Skeletal muscle satellite cell (primary cell): ENCODE data around the gene RNF17. TPM values are rescaled to one million over a fixed set of nuclear protein-coding genes. Genes with fewer than 3 reads are reported as not detected.

Experiments
- H3K27me3 ChIP-seq: 2 replicates; pipeline ENCODE4 v1.7.0; 2013; ENCODE audit warnings: low read length; ENCODE audit not compliant: control insufficient read depth, insufficient read depth
- H3K36me3 ChIP-seq: 2 replicates; pipeline ENCODE4 v1.7.0; 2013; ENCODE audit warnings: mild to moderate bottlenecking, control low read depth, low read length; ENCODE audit not compliant: insufficient read depth
- H3K4me1 ChIP-seq: 2 replicates; pipeline ENCODE4 v1.7.0; 2013; ENCODE audit warnings: low read length; ENCODE audit not compliant: control insufficient read depth, insufficient read depth
- H3K4me2 ChIP-seq: 2 replicates; pipeline ENCODE4 v1.7.0; 2013; ENCODE audit warnings: mild to moderate bottlenecking, low read length
- H3K4me3 ChIP-seq: 2 replicates; pipeline ENCODE4 v1.7.0; 2013; ENCODE audit warnings: low read length
- H3K9ac ChIP-seq: 2 replicates; pipeline ENCODE4 v1.7.0; 2013; ENCODE audit warnings: mild to moderate bottlenecking, low read depth, low read length, moderate library complexity
- H3K9me3 ChIP-seq: replicated peaks from 2 replicates; pipeline ENCODE4 v1.7.0; 2013; ENCODE audit warnings: mild to moderate bottlenecking, control low read depth, low read length
- total RNA-seq: library from RNA; depleted of rRNA; stranded (reverse); fragments of >200 nt; gene quantifications from 2 replicates; pipeline ENCODE4 v1.2.3, GENCODE V29; 2012; rRNA removed

The RNF17 gene, protein sequence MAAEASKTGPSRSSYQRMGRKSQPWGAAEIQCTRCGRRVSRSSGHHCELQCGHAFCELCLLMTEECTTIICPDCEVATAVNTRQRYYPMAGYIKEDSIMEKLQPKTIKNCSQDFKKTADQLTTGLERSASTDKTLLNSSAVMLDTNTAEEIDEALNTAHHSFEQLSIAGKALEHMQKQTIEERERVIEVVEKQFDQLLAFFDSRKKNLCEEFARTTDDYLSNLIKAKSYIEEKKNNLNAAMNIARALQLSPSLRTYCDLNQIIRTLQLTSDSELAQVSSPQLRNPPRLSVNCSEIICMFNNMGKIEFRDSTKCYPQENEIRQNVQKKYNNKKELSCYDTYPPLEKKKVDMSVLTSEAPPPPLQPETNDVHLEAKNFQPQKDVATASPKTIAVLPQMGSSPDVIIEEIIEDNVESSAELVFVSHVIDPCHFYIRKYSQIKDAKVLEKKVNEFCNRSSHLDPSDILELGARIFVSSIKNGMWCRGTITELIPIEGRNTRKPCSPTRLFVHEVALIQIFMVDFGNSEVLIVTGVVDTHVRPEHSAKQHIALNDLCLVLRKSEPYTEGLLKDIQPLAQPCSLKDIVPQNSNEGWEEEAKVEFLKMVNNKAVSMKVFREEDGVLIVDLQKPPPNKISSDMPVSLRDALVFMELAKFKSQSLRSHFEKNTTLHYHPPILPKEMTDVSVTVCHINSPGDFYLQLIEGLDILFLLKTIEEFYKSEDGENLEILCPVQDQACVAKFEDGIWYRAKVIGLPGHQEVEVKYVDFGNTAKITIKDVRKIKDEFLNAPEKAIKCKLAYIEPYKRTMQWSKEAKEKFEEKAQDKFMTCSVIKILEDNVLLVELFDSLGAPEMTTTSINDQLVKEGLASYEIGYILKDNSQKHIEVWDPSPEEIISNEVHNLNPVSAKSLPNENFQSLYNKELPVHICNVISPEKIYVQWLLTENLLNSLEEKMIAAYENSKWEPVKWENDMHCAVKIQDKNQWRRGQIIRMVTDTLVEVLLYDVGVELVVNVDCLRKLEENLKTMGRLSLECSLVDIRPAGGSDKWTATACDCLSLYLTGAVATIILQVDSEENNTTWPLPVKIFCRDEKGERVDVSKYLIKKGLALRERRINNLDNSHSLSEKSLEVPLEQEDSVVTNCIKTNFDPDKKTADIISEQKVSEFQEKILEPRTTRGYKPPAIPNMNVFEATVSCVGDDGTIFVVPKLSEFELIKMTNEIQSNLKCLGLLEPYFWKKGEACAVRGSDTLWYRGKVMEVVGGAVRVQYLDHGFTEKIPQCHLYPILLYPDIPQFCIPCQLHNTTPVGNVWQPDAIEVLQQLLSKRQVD (N-terminal part only)
- total RNA-seq = under 0.01 TPM in 1 of 2 replicates, not detected in the other

DNA sequence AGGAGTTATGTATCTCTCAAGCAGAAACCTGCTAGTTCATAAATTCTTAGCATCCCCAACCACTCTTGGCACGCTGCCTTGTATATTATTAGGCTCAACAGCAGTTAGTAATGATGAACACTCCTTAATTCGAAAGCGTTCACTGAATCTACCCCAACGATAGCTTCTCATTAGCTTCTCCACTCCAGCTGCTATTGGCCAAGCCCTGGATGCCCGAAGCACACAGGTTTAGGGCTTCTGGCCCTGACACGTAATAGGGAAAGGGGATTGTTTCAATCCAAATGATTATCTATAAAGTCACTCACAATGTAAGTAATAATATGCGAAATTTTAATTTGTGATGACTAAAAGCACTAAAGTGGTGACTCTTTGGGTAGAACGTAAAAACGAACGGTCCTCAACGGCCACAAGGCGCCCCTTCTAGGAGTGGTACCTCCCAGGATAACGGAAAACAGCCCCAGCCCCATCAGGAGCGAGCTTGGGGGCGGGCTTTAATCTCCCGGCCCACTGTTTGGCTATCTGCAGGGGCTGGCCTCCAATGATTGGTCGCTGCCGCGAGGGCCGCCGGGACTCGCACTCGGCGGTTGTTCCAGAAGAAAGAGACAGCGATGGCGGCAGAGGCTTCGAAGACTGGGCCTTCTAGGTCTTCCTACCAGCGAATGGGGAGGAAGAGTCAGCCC lies at the start of gene RNF17:
Gene RNF17 (plus strand): TSS at position 574 of the 680 bp plus-strand sequence. CDS start 35 bp downstream, at position 609.
- no peak within 1 kb of the TSS for H3K9ac ChIP-seq
- H3K9me3 ChIP-seq = no peaks in the 10 kb centered on the region
- H3K4me1 ChIP-seq = no peaks in the 10 kb centered on the region
- H3K4me3 ChIP-seq = no peak within 1 kb of the TSS
- no peak within 1 kb of the TSS for H3K4me2 ChIP-seq
- H3K36me3 ChIP-seq = no peaks in the 10 kb centered on the region
- H3K27me3 ChIP-seq = peaks cover 2% of the 10 kb centered on the region

DNA sequence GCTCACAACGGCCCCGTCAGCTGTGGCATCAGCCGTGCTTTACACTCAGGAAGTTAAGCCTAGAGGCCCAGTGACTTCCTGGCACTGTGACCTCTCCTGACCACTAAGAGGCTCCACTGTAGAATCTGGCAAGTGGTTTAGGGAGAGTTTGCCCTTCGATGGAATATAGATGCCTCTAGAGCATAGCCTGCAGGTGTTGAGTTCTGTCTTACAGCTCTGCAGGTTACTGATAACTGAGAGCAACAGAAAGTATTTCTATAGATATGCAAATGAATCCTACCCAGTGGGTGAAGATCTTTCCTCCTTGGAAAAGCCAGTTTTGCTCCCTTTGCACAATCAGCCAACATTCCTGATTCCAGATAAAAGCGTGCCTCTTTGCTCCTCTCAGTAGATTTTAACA lies 48.0 kb upstream of the RNF17 start:
- H3K27me3 ChIP-seq = no peaks in the 10 kb centered on the region
- no peaks in the 10 kb centered on the region for H3K9me3 ChIP-seq
- no peaks in the 10 kb centered on the region for H3K4me1 ChIP-seq
- H3K9ac ChIP-seq = no peak overlapping the region
- H3K4me3 ChIP-seq = no peak overlapping the region
- no peak overlapping the region for H3K4me2 ChIP-seq
- no peaks in the 10 kb centered on the region for H3K36me3 ChIP-seq

DNA sequence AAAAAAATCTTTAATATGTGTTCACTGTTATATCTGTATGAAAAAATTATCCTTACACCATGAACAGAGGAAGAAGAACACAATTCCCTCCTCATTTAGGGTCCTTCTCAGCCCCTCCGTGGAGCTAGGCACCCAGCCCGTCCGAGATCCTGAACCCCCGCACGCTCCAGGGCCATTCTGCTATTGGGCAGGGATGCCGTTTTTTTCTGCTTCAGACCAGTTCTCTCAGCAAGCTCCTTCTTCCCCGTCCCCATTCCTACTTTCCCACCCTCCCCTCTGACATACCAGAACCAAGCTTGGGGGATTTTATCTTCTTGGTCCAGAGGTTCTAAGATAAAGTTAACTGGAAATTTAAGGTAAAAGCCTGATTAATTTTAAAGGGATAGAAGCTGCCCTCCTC lies 47.5 kb upstream of the RNF17 start:
- H3K9ac ChIP-seq = no peak overlapping the region
- no peak overlapping the region for H3K4me3 ChIP-seq
- H3K27me3 ChIP-seq = no peaks in the 10 kb centered on the region
- H3K36me3 ChIP-seq = no peaks in the 10 kb centered on the region
- H3K4me2 ChIP-seq = no peak overlapping the region
- H3K9me3 ChIP-seq = no peaks in the 10 kb centered on the region
- no peaks in the 10 kb centered on the region for H3K4me1 ChIP-seq

DNA sequence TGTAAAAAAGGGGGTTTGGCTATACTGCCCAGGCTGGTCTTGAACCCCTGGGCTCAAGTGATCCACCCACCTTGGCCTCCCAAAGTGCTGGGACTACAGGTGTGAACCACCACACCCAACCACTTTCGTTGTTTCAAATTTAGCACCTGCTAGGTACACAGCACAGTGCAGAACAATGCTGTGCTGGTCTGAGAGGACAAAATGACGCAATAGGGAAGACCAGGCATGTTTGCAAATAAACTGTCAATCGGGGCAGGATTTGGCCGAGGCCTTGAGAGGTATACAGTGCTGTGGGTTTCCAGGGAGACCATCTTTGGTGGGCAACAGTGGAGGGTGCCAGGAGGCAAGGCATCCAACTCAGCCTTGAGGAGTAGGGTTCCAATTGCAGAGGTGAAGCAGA lies 46.8 kb upstream of the RNF17 start:
- H3K36me3 ChIP-seq = no peaks in the 10 kb centered on the region
- H3K9ac ChIP-seq = no peak overlapping the region
- no peaks in the 10 kb centered on the region for H3K4me1 ChIP-seq
- no peak overlapping the region for H3K4me2 ChIP-seq
- H3K27me3 ChIP-seq = no peaks in the 10 kb centered on the region
- H3K4me3 ChIP-seq = no peak overlapping the region
- H3K9me3 ChIP-seq = no peaks in the 10 kb centered on the region

DNA sequence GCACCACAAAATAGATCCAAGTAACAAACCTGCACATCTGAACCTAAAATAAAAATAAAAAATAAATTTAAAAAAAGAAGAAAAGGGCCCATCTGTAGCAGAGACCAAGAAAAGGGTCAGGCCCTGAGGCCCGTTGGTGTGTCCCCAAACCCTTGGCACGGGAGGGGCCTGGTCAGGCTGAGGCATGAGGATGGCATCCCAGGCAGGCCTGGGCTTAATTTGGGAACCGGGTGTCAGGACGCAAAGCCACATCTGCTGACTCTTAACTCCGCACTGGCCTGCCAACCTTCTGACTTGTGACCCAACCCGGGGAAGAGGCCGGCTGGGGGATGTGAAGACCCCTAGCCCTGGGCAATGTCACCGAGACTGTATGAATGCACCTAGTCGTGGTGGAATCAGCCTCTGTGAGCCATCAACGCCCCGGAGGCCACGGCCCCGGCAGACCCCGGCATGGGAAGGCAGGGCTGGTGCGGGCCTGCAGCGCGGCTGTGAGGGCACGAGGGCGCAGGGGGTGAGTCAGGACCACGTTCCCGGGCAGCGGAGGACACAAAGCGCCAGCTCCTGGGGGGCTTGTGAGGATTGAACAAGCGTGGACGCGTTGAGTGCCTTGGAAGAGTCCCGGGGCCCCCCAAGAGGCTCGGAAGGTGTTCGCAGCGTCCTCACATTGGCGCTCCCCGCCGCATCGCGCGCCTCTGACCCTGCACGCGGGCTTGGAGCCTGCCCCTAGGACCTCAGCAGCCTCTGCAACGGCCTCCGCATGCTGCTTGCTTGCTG lies 45.6 kb upstream of the RNF17 start:
- H3K4me3 ChIP-seq = no peak overlapping the region
- no peak overlapping the region for H3K9ac ChIP-seq
- no peaks in the 10 kb centered on the region for H3K9me3 ChIP-seq
- H3K4me2 ChIP-seq = no peak overlapping the region
- H3K36me3 ChIP-seq = no peaks in the 10 kb centered on the region
- peaks cover 4% of the 10 kb centered on the region for H3K27me3 ChIP-seq
- H3K4me1 ChIP-seq = no peaks in the 10 kb centered on the region

DNA sequence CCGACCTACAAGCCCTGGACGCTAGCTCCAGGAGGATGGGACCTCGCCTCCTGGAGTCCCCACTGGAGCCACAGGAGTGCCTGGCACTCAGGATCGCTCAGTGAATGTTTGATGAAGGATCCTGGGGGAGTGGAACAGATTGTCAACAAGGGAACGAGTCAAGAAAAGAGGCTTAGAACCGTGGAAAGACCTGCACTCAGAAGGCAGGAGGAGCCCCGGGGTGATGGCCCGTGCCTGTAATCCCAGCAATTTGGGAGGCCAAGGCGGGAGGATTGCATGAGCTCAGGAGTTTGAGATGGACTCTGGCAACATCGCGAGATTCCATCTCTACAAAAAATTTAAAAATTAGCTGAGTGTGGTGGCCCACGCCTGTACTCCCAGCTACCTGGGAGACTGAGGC lies 44.8 kb upstream of the RNF17 start:
- Histone ChIP-seq H3K4me3 (no peak overlapping the region), H3K27me3 (peaks cover 9% of the 10 kb centered on the region)

DNA sequence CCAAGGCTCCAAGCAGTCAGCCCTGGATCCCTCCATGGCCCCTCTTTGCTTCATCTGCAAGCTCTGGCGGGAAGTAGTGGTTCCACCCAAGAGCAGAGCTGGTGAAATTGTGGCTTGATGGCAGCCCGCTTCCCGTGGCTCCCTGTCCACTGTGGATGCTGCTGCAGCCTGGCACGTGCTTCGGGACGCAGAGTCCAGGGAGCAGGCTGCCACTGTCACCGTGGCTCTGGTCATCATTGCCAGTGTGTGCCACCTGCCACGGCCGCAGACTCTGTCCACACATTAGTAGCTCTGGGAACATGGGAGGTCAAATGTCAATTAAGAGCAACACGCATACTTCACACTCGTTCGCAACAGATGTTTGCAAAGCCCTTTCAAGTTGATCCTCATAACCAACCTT lies 40.8 kb upstream of the RNF17 start:
- peaks cover 22% of the 10 kb centered on the region for H3K27me3 ChIP-seq
- no peaks in the 10 kb centered on the region for H3K4me1 ChIP-seq
- H3K4me3 ChIP-seq = no peak overlapping the region
- no peak overlapping the region for H3K4me2 ChIP-seq
- no peaks in the 10 kb centered on the region for H3K36me3 ChIP-seq
- no peaks in the 10 kb centered on the region for H3K9me3 ChIP-seq
- no peak overlapping the region for H3K9ac ChIP-seq

More for the DNA sequence above, 44.8 kb upstream of the RNF17 start:
- Histone ChIP-seq H3K36me3 (no peaks in the 10 kb centered on the region), H3K4me1 (no peaks in the 10 kb centered on the region), H3K9ac (no peak overlapping the region), H3K4me2 (no peak overlapping the region), H3K9me3 (no peaks in the 10 kb centered on the region)

DNA sequence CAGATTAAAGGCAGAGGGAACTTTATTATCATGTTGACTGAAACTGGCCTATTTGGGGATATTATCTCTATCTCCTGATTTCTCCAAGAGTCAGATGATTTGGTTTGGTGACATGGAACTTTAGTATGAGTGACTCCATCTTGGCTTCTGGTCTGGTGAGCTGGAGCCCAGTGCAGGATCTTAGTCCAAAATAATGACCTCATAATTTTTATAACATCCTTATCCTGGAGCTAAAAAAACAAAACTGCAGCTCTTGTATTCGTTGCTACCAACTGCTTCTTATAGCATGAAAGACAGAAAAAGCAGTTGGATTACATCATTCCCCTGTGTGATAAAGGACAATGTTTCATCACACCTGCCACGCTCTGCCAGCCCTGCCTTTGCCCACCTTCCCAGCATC lies 39.3 kb upstream of the RNF17 start:
- H3K27me3 ChIP-seq = peaks cover 22% of the 10 kb centered on the region
- H3K4me1 ChIP-seq = no peaks in the 10 kb centered on the region
- no peaks in the 10 kb centered on the region for H3K36me3 ChIP-seq
- no peak overlapping the region for H3K4me3 ChIP-seq
- no peaks in the 10 kb centered on the region for H3K9me3 ChIP-seq
- H3K9ac ChIP-seq = no peak overlapping the region
- no peak overlapping the region for H3K4me2 ChIP-seq

DNA sequence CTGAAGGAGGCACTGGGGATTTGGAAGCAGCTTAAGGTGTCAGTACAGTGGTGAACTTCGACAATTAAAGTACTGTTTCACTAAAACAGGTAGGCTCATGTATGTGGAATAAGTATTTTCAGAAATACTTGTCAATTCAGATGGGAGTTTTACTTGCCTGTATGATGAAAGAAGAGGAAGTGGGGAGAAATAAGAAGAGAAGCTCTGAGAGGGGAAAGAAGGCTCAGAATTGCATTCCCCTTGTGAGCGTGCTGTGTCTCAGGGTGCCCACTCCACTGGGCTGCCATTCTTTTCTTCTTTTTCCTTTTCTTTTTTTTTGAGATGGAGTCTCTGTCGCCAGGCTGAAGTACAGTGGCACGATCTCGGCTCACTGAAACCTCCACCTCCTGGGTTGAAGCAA lies 38.6 kb upstream of the RNF17 start:
- Histone ChIP-seq H3K4me1 (no peaks in the 10 kb centered on the region), H3K4me3 (no peak overlapping the region), H3K36me3 (no peaks in the 10 kb centered on the region), H3K4me2 (no peak overlapping the region), H3K9ac (no peak overlapping the region), H3K27me3 (peaks cover 22% of the 10 kb centered on the region), H3K9me3 (no peaks in the 10 kb centered on the region)
